Keratinocyte (primary cell): ENCODE measurements around the gene LCP2. TPM values are rescaled to one million over a fixed set of nuclear protein-coding genes. Genes with fewer than 3 reads are reported as not detected.

Source experiments
- DNase-seq: peaks from one replicate; pipeline ENCODE4 v3.0.0-alpha.2; 2011; ENCODE audit warnings: low read depth, missing footprints, low spot score
- FAIRE-seq: peaks from 2 replicates; lab custom pipeline; 2011; peaks lifted over from hg19 to GRCh38; lab: Jason Lieb, UNC
- H2AFZ ChIP-seq: 2 replicates; pipeline ENCODE4 v1.6.0; 2012; ENCODE audit warnings: low read length, control low read depth, inconsistent platforms; ENCODE audit not compliant: control insufficient read depth
- H3K27ac ChIP-seq: 2 replicates; pipeline ENCODE4 v1.5.1; 2011; ENCODE audit warnings: low read length; ENCODE audit not compliant: control insufficient read depth, insufficient read depth
- H3K27me3 ChIP-seq: 3 replicates; pipeline ENCODE4 v1.6.0; 2011; ENCODE audit warnings: low read length; ENCODE audit not compliant: control insufficient read depth, insufficient read depth; ENCODE audit errors: extremely low read depth
- H3K36me3 ChIP-seq, 2 experiments: 2 replicates in 1 of 2; 3 replicates in 1 of 2; pipeline ENCODE4 v1.5.1; 2011; ENCODE audit warnings: low read length in 2 of 2, mild to moderate bottlenecking in 1 of 2; ENCODE audit not compliant: control insufficient read depth in 2 of 2, insufficient read depth in 2 of 2; ENCODE audit errors: extremely low read depth in 1 of 2
- H3K4me1 ChIP-seq: 3 replicates; pipeline ENCODE4 v1.5.1; 2011; ENCODE audit warnings: low read length; ENCODE audit not compliant: control insufficient read depth, insufficient read depth; ENCODE audit errors: extremely low read depth
- H3K4me2 ChIP-seq: 3 replicates; pipeline ENCODE4 v1.6.0; 2011; ENCODE audit warnings: low read depth, low read length; ENCODE audit not compliant: control insufficient read depth, insufficient read depth; ENCODE audit errors: extremely low read depth
- H3K4me3 ChIP-seq, 3 experiments: fragments of 200-600 bp in 1 of 3; sonication (generic) in 1 of 3; 2 replicates in 2 of 3; 3 replicates in 1 of 3; pipeline ENCODE4 v1.5.1; 2011 to 2016; ENCODE audit warnings: low read length in 3 of 3, mild to moderate bottlenecking in 3 of 3, control low read depth in 2 of 3, inconsistent platforms in 1 of 3, low read depth in 1 of 3, mixed read lengths in 1 of 3, mixed run types in 1 of 3, moderate library complexity in 1 of 3; ENCODE audit not compliant: control insufficient read depth in 2 of 3, insufficient read depth in 2 of 3; ENCODE audit errors: extremely low read depth in 1 of 3
- H3K79me2 ChIP-seq: 2 replicates; pipeline ENCODE4 v1.6.0; 2012; ENCODE audit warnings: low read length; ENCODE audit not compliant: control insufficient read depth, insufficient read depth
- H3K9ac ChIP-seq: 3 replicates; pipeline ENCODE4 v1.6.0; 2011; ENCODE audit warnings: low read length; ENCODE audit not compliant: control insufficient read depth, insufficient read depth; ENCODE audit errors: extremely low read depth
- H3K9me1 ChIP-seq: 3 replicates; pipeline ENCODE4 v1.6.0; 2011; ENCODE audit warnings: low read length; ENCODE audit not compliant: control insufficient read depth, insufficient read depth; ENCODE audit errors: extremely low read depth
- H3K9me3 ChIP-seq: 2 replicates; pipeline ENCODE4 v1.5.1; 2012; ENCODE audit warnings: low read depth, low read length; ENCODE audit not compliant: control insufficient read depth
- H4K20me1 ChIP-seq: 3 replicates; pipeline ENCODE4 v1.6.0; 2011; ENCODE audit warnings: low read length; ENCODE audit not compliant: control insufficient read depth, insufficient read depth; ENCODE audit errors: extremely low read depth
- CTCF ChIP-seq, 3 experiments: IDR thresholded peaks in 1 of 3; conservative IDR thresholded peaks in 1 of 3; optimal IDR thresholded peaks in 1 of 3; 2 replicates in 2 of 3; 3 replicates in 1 of 3; pipeline versions ENCODE3 to v1.5.1; 2011; ENCODE audit warnings: low read length in 3 of 3, mild to moderate bottlenecking in 3 of 3, moderate library complexity in 2 of 3, control low read depth in 1 of 3, inconsistent platforms in 1 of 3; ENCODE audit not compliant: insufficient read depth in 2 of 3; ENCODE audit errors: extremely low read depth in 1 of 3
- EZH2 ChIP-seq: IDR thresholded peaks from one replicate; pipeline ENCODE4 v1.6.1; 2012; ENCODE audit warnings: inconsistent platforms, mild to moderate bottlenecking, low read length, moderate library complexity
- dilution Hi-C: fragments of 300-500 bp; cut with MboI; formaldehyde crosslinking; loops from one replicate; pipeline ENCODE4 v1.7.0; 2020; ENCODE audit warnings: low sequenced_read_pairs; ENCODE audit not compliant: extremely low pct_ligation_motif_present
- polyA plus RNA-seq, 5 experiments: library from polyadenylated mRNA; depleted of rRNA in 3 of 5; stranded (reverse) in 3 of 5; stranded (forward) in 1 of 5; unstranded in 1 of 5; fragments of >200 nt; gene quantifications; 1 replicate in 1 of 5; 2 replicates in 3 of 5; 3 replicates in 1 of 5; pipeline versions ENCODE4 v1.2.1 to v1.2.3, GENCODE V29; 2011 to 2012; ENCODE audit warnings: missing spikeins in 2 of 5, low read depth in 1 of 5, low replicate concordance in 1 of 5

The LCP2 gene
- polyA plus RNA-seq, 1 donor (not counting 4 experiments of a cell fraction or from before 2014, with no cell fraction given), result not detected

GRCh38 chr5:170294057-170294456 lies 3.5 kb downstream of the LCP2 start:
- no peak overlapping the region for H3K27ac ChIP-seq
- H4K20me1 ChIP-seq, result no peaks in the 10 kb centered on the region
- no peaks in the 10 kb centered on the region for H3K27me3 ChIP-seq
- FAIRE-seq, result no peak
- no peaks in the 10 kb centered on the region for H3K79me2 ChIP-seq
- H3K36me3 ChIP-seq, result no peaks in the 10 kb centered on the region
- H2AFZ ChIP-seq, result no peak overlapping the region
- no peaks in the 10 kb centered on the region for H3K9me3 ChIP-seq
- no peaks in the 10 kb centered on the region for H3K4me1 ChIP-seq
- no peaks in the 10 kb centered on the region for H3K9me1 ChIP-seq
- H3K9ac ChIP-seq, result no peak overlapping the region
- dilution Hi-C loops, result no loop called here
- H3K4me2 ChIP-seq, result no peak overlapping the region
- H3K4me3 ChIP-seq, result no peak overlapping the region
- TF ChIP-seq CTCF (optimal IDR thresholded peaks at IDR 0.05 in 1 of 3, IDR thresholded peaks at IDR 0.05 in 1 of 3, conservative IDR thresholded peaks at IDR 0.05 in 1 of 3; ENCODE audit: extremely low read depth in 1 of 3, insufficient read depth in 2 of 3, low read length in 3 of 3), result no peak
- no peak for TF ChIP-seq EZH2
- DNase-seq, result no peak

GRCh38 chr5:170293273-170293672 lies 4.3 kb downstream of the LCP2 start:
- Histone ChIP-seq H3K4me3 (no peak overlapping the region), H3K9ac (no peak overlapping the region), H2AFZ (no peak overlapping the region), H3K9me3 (no peaks in the 10 kb centered on the region), H3K9me1 (no peaks in the 10 kb centered on the region), H3K4me2 (no peak overlapping the region), H3K79me2 (no peaks in the 10 kb centered on the region), H4K20me1 (no peaks in the 10 kb centered on the region), H3K27me3 (no peaks in the 10 kb centered on the region), H3K27ac (no peak overlapping the region), H3K4me1 (no peaks in the 10 kb centered on the region), H3K36me3 (no peaks in the 10 kb centered on the region)
- DNase-seq (no peak), FAIRE-seq (no peak)
- TF ChIP-seq EZH2 (no peak), CTCF (optimal IDR thresholded peaks at IDR 0.05 in 1 of 3, IDR thresholded peaks at IDR 0.05 in 1 of 3, conservative IDR thresholded peaks at IDR 0.05 in 1 of 3; ENCODE audit: extremely low read depth in 1 of 3, insufficient read depth in 2 of 3, low read length in 3 of 3) (no peak)
- dilution Hi-C loops, result no loop called here
